GM18526 (cell line): ENCODE data around the gene GIGYF2.

Experiments
- POLR2A ChIP-seq: IDR thresholded peaks from 3 replicates; pipeline ENCODE4 v1.6.1; 2011; ENCODE audit not compliant: insufficient read length; ENCODE audit errors: extremely low read depth

GIGYF2 gene

GRCh38 chr2:232874677-232875223 lies 177.6 kb downstream of the GIGYF2 start:
- no peak for TF ChIP-seq POLR2A

GRCh38 chr2:232875256-232876121 lies 178.4 kb downstream of the GIGYF2 start:
- TF ChIP-seq POLR2A, result no peak

GRCh38 chr2:232876161-232876977 lies 179.2 kb downstream of the GIGYF2 start:
- no peak for TF ChIP-seq POLR2A

- no peak for TF ChIP-seq POLR2A
Observed at GRCh38 chr2:232876978-232877441, 179.9 kb downstream of the GIGYF2 start.

GRCh38 chr2:232877940-232878511 lies 180.9 kb downstream of the GIGYF2 start:
- TF ChIP-seq POLR2A, result no peak

GRCh38 chr2:232878855-232879617 lies 181.9 kb downstream of the GIGYF2 start:
- TF ChIP-seq POLR2A, result no peak

GRCh38 chr2:232879618-232880494 lies 182.7 kb downstream of the GIGYF2 start:
- no peak for TF ChIP-seq POLR2A

- no peak for TF ChIP-seq POLR2A
Observed at GRCh38 chr2:232880764-232881351, 183.7 kb downstream of the GIGYF2 start.

GRCh38 chr2:232882085-232882484 lies 185.0 kb downstream of the GIGYF2 start:
- no peak for TF ChIP-seq POLR2A

- TF ChIP-seq POLR2A, result no peak
Observed at GRCh38 chr2:232882505-232883115, 185.5 kb downstream of the GIGYF2 start.

GRCh38 chr2:232883116-232883721 lies 186.1 kb downstream of the GIGYF2 start:
- TF ChIP-seq POLR2A, result no peak

GRCh38 chr2:232884001-232884421 lies 186.9 kb downstream of the GIGYF2 start:
- TF ChIP-seq POLR2A, result no peak

GRCh38 chr2:232884549-232885263 lies 187.6 kb downstream of the GIGYF2 start:
- no peak for TF ChIP-seq POLR2A
